Astrocyte (in vitro differentiated cells and primary cell): ENCODE data around the gene ADAM33. TPM values are rescaled to one million over a fixed set of nuclear protein-coding genes. Genes with fewer than 3 reads are reported as not detected.

Experiments
- DNase-seq: peaks from one replicate; pipeline ENCODE4 v3.0.0-alpha.2; 2010; ENCODE audit warnings: low read depth
- FAIRE-seq: peaks from 2 replicates; lab custom pipeline; 2011; peaks lifted over from hg19 to GRCh38; lab: Jason Lieb, UNC
- H2AFZ ChIP-seq: 2 replicates; pipeline ENCODE4 v1.6.0; 2012; ENCODE audit warnings: low read depth, low read length, inconsistent platforms
- H3K27ac ChIP-seq: 2 replicates; pipeline ENCODE4 v1.5.1; 2011; ENCODE audit warnings: low read depth, low read length, inconsistent platforms
- H3K27me3 ChIP-seq: 2 replicates; pipeline ENCODE4 v1.6.0; 2011; ENCODE audit warnings: low read length, inconsistent platforms; ENCODE audit not compliant: insufficient read depth
- H3K36me3 ChIP-seq: 2 replicates; pipeline ENCODE4 v1.5.1; 2011; ENCODE audit warnings: low read length, inconsistent platforms; ENCODE audit not compliant: insufficient read depth
- H3K4me1 ChIP-seq: 2 replicates; pipeline ENCODE4 v1.5.1; 2011; ENCODE audit warnings: low read length, inconsistent platforms; ENCODE audit not compliant: insufficient read depth
- H3K4me2 ChIP-seq: 2 replicates; pipeline ENCODE4 v1.6.0; 2012; ENCODE audit warnings: low read length, inconsistent platforms
- H3K4me3 ChIP-seq: 2 replicates; pipeline ENCODE4 v1.5.1; 2011; ENCODE audit warnings: low read depth, mild to moderate bottlenecking, low read length, inconsistent platforms; ENCODE audit not compliant: insufficient read depth
- H3K79me2 ChIP-seq: 2 replicates; pipeline ENCODE4 v1.6.0; 2012; ENCODE audit warnings: mild to moderate bottlenecking, low read length, inconsistent platforms; ENCODE audit not compliant: insufficient read depth
- H3K9ac ChIP-seq: 2 replicates; pipeline ENCODE4 v1.6.0; 2012; ENCODE audit warnings: mild to moderate bottlenecking, low read length, inconsistent platforms
- H3K9me3 ChIP-seq: 2 replicates; pipeline ENCODE4 v1.5.1; 2012; ENCODE audit warnings: low read depth, mild to moderate bottlenecking, low read length, inconsistent platforms; ENCODE audit not compliant: insufficient read depth
- H4K20me1 ChIP-seq: 2 replicates; pipeline ENCODE4 v1.6.0; 2012; ENCODE audit warnings: low read length, inconsistent platforms; ENCODE audit not compliant: insufficient read depth
- H3K27ac Mint-ChIP-seq: one replicate; pipeline ENCODE4 v1.8.0; 2021; ENCODE audit warnings: mild to moderate bottlenecking, mixed read lengths; ENCODE audit not compliant: unreplicated experiment
- H3K27me3 Mint-ChIP-seq: one replicate; pipeline ENCODE4 v1.8.0; 2021; ENCODE audit warnings: low read depth, mixed read lengths; ENCODE audit not compliant: unreplicated experiment
- H3K36me3 Mint-ChIP-seq: one replicate; pipeline ENCODE4 v1.8.0; 2021; ENCODE audit warnings: low read depth, mixed read lengths; ENCODE audit not compliant: unreplicated experiment
- H3K4me1 Mint-ChIP-seq: one replicate; pipeline ENCODE4 v1.8.0; 2021; ENCODE audit warnings: low read depth, mixed read lengths; ENCODE audit not compliant: unreplicated experiment
- H3K4me3 Mint-ChIP-seq: one replicate; pipeline ENCODE4 v1.8.0; 2021; ENCODE audit warnings: mild to moderate bottlenecking, moderate library complexity, mixed read lengths; ENCODE audit not compliant: unreplicated experiment
- H3K9me3 Mint-ChIP-seq: one replicate; pipeline ENCODE4 v1.8.0; 2021; ENCODE audit warnings: mild to moderate bottlenecking, mixed read lengths; ENCODE audit not compliant: unreplicated experiment
- CTCF ChIP-seq: IDR thresholded peaks from 2 replicates; pipeline ENCODE4 v1.5.1; 2011; ENCODE audit warnings: low read depth, mild to moderate bottlenecking, inconsistent platforms, low read length, moderate library complexity; ENCODE audit not compliant: insufficient read depth
- EZH2 ChIP-seq: IDR thresholded peaks from 2 replicates; pipeline ENCODE4 v1.6.1; 2012; ENCODE audit warnings: mild to moderate bottlenecking, low read length, inconsistent platforms; ENCODE audit not compliant: insufficient read depth
- total RNA-seq: library from RNA; stranded (reverse); gene quantifications from 2 replicates; pipeline ENCODE4 v1.2.1, GENCODE V29; 2021

Gene ADAM33
- total RNA-seq, 1 donor from 2014 or later = 3.0 TPM

- no peak overlapping the region for H3K27ac Mint-ChIP-seq
- Histone ChIP-seq H3K27me3 (peaks cover 3% of the 10 kb centered on the region), H2AFZ (peak overlapping the region; percentile 55), H4K20me1 (no peaks in the 10 kb centered on the region), H3K27ac (no peak overlapping the region), H3K4me1 (peaks cover 35% of the 10 kb centered on the region), H3K4me2 (peak overlapping the region; percentile 78), H3K9me3 (no peaks in the 10 kb centered on the region), H3K79me2 (no peaks in the 10 kb centered on the region), H3K36me3 (no peaks in the 10 kb centered on the region), H3K9ac (no peak overlapping the region), H3K4me3 (peak overlapping the region; percentile 32)
- peaks cover 13% of the 10 kb centered on the region for H3K4me1 Mint-ChIP-seq
- FAIRE-seq (no peak), DNase-seq (no peak)
- no peak for TF ChIP-seq CTCF
- peak; percentile 33 for TF ChIP-seq EZH2
- H3K4me3 Mint-ChIP-seq = peak overlapping the region; percentile 64
- H3K9me3 Mint-ChIP-seq = no peaks in the 10 kb centered on the region
- peaks cover 24% of the 10 kb centered on the region for H3K27me3 Mint-ChIP-seq
- H3K36me3 Mint-ChIP-seq = no peaks in the 10 kb centered on the region
Observed at GRCh38 chr20:3681352-3681930, 369 bp downstream of the ADAM33 start.

DNA sequence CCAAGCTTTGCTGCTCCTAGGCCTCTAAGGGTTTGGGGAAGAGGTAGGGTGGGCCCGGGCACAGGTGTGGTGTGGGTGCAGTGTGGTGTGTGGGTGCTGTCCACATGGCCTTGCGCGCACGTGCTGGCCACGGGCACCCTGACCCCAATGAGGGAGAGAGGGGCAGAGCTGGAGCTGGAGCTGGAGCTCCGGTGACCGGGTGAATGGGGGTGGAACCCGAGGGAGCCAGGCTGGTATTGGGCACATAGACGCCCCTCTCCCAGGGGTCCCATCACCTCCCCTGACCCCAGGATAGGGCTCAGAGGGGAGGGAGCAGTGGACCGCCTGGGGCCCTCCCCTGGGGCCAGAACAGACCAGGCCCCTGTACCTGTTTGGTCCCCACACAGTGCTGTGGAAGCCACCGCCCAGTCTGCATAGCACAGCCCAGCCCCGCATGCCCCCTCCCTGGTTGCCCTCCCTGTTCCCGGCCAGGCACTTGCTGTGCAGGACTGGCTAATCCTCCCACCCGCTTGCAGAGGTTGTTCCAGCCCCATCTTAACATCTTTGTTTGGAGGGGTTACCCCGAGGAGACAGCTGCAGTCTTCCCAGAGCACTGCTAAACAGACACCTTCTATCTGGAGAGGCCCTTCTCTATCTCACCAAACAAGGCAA is 984 bp downstream of the ADAM33 start:
- Histone ChIP-seq H3K79me2 (no peaks in the 10 kb centered on the region), H4K20me1 (no peaks in the 10 kb centered on the region), H3K4me1 (peaks cover 33% of the 10 kb centered on the region), H3K9me3 (no peaks in the 10 kb centered on the region), H2AFZ (no peak overlapping the region), H3K27ac (no peak overlapping the region), H3K27me3 (peaks cover 6% of the 10 kb centered on the region), H3K4me3 (peak overlapping the region; percentile 32), H3K9ac (peak overlapping the region; percentile 2), H3K4me2 (peak overlapping the region; percentile 78), H3K36me3 (no peaks in the 10 kb centered on the region)
- Mint-ChIP-seq H3K27me3 (peaks cover 21% of the 10 kb centered on the region), H3K4me3 (peak overlapping the region; percentile 64), H3K9me3 (no peaks in the 10 kb centered on the region), H3K4me1 (peaks cover 13% of the 10 kb centered on the region), H3K27ac (no peak overlapping the region), H3K36me3 (no peaks in the 10 kb centered on the region)
- FAIRE-seq (no peak), DNase-seq (no peak)
- TF ChIP-seq EZH2 (no peak), CTCF (no peak)
